HG02970 (cell line): ENCODE measurements around the gene POC5.
"Not testable (repeated sequence)": the region's sequence is repeated elsewhere in the genome, so short reads cannot be mapped to it uniquely, and the experiment has no call there.

Experiments
- ATAC-seq: cut with Tn5 transposase; IDR thresholded peaks from one replicate; pipeline ENCODE4 v1.9.1; 2021; ENCODE audit warnings: mild to moderate bottlenecking, moderate library complexity, moderate number of reproducible peaks; ENCODE audit not compliant: unreplicated experiment, low FRiP score

The POC5 gene

GRCh38 chr5:75706775-75707174 lies 10.5 kb downstream of the POC5 start:
- ATAC-seq, result no peak

- ATAC-seq, result no peak
These were observed 11.2 kb downstream of the POC5 start for GRCh38 chr5:75706016-75706415.

GRCh38 chr5:75701856-75702255 lies 15.4 kb downstream of the POC5 start:
- no peak for ATAC-seq

- ATAC-seq, result not testable (repeated sequence)
These were observed 21.5 kb downstream of the POC5 start for GRCh38 chr5:75695472-75696351.

DNA sequence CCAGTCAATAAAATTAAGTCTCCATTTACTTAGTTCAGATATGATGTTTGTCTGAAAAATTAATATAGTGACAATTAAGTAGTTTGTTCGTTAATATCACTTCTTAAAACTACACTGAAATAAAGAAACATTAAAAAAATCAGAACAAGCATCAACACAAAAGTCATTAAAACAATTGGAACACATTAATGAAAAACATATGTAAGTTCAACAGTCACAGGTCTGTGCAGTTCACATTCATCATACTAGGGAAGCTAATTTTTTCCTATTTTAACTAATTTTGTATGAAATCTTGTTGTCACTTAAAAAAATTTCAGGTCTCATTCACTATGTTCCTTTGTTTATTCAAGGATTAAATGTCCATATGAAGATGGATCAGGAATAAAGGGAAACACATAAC lies 22.5 kb downstream of the POC5 start:
- no peak for ATAC-seq

DNA sequence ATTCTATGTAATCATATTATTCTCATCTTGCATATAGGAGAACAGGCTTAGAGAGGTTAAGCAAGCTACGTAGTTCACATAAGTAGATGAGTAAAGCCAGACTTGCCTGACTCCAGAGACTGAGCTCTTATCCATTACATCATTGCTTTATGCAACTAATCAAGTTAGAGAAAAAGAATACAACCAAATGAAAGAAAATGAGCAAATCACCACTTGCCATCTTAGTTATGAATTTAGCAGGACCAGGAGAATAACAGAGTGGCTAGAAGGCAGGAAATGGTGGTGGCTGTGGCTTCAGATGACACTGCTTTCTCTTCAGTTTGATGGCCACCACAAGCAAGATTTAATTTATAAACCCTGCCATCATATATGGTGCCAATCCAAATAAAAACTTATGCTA lies 26.6 kb downstream of the POC5 start:
- ATAC-seq, result no peak

DNA sequence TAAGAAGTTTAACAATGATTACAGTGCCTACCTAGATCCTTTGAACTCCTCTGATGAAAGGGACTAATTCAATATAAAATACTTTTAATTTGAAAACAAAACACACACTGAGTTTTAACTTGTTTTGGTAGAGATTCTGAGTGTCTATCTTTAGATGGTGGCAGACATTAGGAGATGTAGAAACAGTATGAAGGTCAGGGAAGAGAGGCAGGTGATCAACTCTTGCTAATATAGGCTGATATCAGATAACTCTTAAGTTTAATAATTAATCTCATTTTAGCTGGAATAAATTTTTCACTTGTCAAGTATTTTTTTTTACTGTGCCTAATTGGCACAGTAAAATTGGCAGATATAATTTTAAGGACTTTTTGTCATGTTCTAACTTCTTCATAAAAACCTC lies 30.8 kb downstream of the POC5 start:
- ATAC-seq, result no peak

- no peak for ATAC-seq
These were observed 32.1 kb downstream of the POC5 start for GRCh38 chr5:75685141-75685540.

DNA sequence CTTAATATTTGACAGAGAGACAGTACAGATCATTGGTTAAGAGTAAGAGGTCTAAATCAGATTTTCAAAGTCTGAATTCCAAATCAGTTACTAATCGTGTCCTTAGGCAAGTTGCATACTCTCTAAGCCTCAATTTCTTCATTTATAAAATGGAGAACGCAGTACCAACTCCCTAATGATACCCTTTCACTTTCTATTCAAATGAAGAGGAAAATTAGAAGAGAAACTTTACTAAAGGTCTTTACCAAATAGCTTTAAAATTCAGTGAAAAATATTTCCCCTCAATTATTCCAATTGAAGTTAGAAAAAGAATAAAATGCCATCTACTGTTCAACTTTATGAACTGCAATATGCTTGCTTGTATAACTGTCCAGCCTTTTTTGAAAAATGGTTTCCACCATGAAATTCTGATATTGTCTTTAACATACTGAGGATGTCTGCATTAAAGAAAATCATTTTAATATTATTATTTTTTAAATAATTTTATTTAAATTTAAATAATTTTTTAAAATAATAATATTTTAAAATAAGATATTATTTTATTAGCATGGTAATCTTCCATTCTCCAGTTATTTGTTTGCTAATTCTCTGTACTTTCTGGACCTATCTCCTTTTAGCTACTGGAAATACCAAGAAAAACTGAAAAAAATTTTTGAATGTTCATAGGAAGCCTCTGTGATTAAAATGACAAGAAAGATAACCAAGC lies 36.0 kb downstream of the POC5 start:
- no peak for ATAC-seq

DNA sequence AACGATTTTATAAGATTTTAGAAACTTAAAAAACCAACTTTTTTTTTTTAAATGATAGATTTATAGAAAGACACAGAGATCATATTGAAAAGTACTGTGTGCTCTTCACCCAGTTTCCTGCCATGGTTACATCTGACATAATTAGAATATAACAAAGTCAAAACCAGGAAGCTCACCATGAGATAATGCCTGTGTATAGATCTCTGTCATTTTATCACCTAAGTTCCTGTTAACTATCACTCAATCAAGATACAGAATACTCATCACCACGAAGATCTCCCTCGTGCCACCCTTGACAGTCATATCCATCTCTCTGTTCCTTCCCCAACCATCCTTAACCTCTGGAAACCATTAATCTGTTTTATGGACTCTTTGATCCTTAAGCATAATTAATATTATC lies 39.1 kb downstream of the POC5 start:
- no peak for ATAC-seq

DNA sequence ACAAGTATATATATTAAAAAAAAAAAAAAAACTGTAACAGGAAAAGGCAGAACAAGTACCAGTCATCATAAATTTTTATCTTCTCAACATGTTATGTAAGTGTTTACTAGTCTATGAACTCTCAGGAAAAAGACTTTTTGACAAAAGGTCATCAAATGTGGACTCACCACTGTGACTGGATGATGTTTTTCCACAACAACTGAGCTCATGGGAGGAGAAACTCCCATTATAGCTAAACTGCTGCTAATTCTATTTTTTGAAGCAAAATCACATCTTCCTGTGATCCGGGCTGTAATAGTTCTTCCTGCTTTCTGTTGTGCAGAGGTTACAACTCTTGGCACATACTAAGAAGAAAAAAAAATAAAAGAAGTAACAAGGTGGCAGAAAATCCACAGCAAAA lies 39.6 kb downstream of the POC5 start:
- no peak for ATAC-seq

GRCh38 chr5:75675783-75676182 lies 41.5 kb downstream of the POC5 start:
- no peak for ATAC-seq

GRCh38 chr5:75672616-75673015 lies 44.6 kb downstream of the POC5 start:
- ATAC-seq, result no peak

- ATAC-seq, result no peak
These were observed 45.7 kb downstream of the POC5 start for GRCh38 chr5:75671506-75671905.

GRCh38 chr5:75670577-75670976 lies 46.7 kb downstream of the POC5 start:
- no peak for ATAC-seq

- ATAC-seq, result peak; percentile 80
These were observed 48.1 kb downstream of the POC5 start for GRCh38 chr5:75668977-75669689.

GRCh38 chr5:75668445-75668844 lies 48.8 kb downstream of the POC5 start:
- ATAC-seq, result no peak

GRCh38 chr5:75667586-75667985 lies 49.7 kb downstream of the POC5 start:
- ATAC-seq, result no peak

- ATAC-seq, result no peak
These were observed 50.4 kb downstream of the POC5 start for GRCh38 chr5:75666801-75667200.

GRCh38 chr5:75664979-75665378 lies 52.3 kb downstream of the POC5 start:
- ATAC-seq, result no peak

DNA sequence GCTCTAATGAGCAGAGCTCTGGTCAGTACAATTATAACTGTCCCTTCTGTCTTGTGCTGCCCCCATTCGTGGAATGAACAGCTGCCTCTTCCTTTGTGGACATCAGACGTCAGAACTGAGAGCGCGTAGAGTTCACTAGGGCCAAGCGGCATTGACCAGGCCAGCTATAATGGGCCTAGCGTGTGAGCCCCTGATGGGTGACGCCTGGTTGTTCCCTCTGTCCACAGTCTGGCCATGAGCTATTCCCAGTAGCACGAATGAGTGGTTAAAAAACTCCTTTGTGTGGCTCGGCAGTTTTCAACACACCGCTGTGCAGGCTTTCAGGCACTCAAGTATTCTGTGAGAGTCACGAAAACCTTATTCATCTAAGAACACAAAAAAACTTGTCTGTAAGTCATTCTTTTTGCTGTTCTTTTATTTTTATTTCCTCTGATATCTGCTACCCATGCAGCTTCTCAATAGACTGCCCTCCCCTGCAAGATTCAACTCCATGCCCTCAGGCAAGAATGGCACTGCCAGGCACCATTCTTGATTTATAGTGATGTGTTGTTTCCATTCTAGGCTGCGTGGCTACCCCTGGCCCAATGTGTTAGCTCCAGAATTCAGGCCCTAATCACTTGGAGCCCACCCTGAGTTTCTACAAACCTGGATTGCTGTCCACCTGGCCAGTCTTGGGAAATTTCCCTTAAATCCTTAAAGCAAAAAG lies 53.5 kb downstream of the POC5 start:
- ATAC-seq, result no peak
